ENCODE results near the gene CFAP70.

The CFAP70 gene

GRCh38 chr10:73211106-73211811 is 147.4 kb downstream of the CFAP70 start:
- Histone ChIP-seq H3K27me3 (ENCODE audit: insufficient read depth, low read length) (no peaks in the 10 kb centered on the region), H3K27ac (ENCODE audit: low read depth, low read length) (no peak overlapping the region), H3K4me1 (ENCODE audit: insufficient read depth, low read length) (no peaks in the 10 kb centered on the region), H3K9me3 (ENCODE audit: insufficient read depth, low read depth, low read length) (peaks cover 10% of the 10 kb centered on the region), H3K4me3 (ENCODE audit: low read length) (no peak overlapping the region), H3K36me3 (ENCODE audit: insufficient read depth, low read length) (peaks cover 23% of the 10 kb centered on the region), H3K9ac (ENCODE audit: low read depth, low read length) (no peak overlapping the region)
- WGBS = 100% methylated on average over 3 of the region's 4 CpGs

- H3K4me3 ChIP-seq (ENCODE audit: low read length) = no peak overlapping the region
- 92% methylated on average over 3 of the region's 3 CpGs for WGBS
- no peak overlapping the region for H3K27ac ChIP-seq (ENCODE audit: low read depth, low read length)
- H3K4me1 ChIP-seq (ENCODE audit: insufficient read depth, low read length) = no peaks in the 10 kb centered on the region
- H3K27me3 ChIP-seq (ENCODE audit: insufficient read depth, low read length) = no peaks in the 10 kb centered on the region
- peaks cover 15% of the 10 kb centered on the region for H3K9me3 ChIP-seq (ENCODE audit: insufficient read depth, low read depth, low read length)
- peaks cover 29% of the 10 kb centered on the region for H3K36me3 ChIP-seq (ENCODE audit: insufficient read depth, low read length)
- no peak overlapping the region for H3K9ac ChIP-seq (ENCODE audit: low read depth, low read length)
These were observed 148.1 kb downstream of the CFAP70 start for GRCh38 chr10:73210395-73211105.

- peaks cover 15% of the 10 kb centered on the region for H3K9me3 ChIP-seq (ENCODE audit: insufficient read depth, low read depth, low read length)
- peaks cover 29% of the 10 kb centered on the region for H3K36me3 ChIP-seq (ENCODE audit: insufficient read depth, low read length)
- no peak overlapping the region for H3K27ac ChIP-seq (ENCODE audit: low read depth, low read length)
- H3K4me1 ChIP-seq (ENCODE audit: insufficient read depth, low read length) = no peaks in the 10 kb centered on the region
- H3K4me3 ChIP-seq (ENCODE audit: low read length) = no peak overlapping the region
- H3K27me3 ChIP-seq (ENCODE audit: insufficient read depth, low read length) = no peaks in the 10 kb centered on the region
- no peak overlapping the region for H3K9ac ChIP-seq (ENCODE audit: low read depth, low read length)
- 91% methylated on average over 1 of the region's 1 CpG for WGBS
These were observed 149.0 kb downstream of the CFAP70 start for GRCh38 chr10:73209705-73210104.

DNA sequence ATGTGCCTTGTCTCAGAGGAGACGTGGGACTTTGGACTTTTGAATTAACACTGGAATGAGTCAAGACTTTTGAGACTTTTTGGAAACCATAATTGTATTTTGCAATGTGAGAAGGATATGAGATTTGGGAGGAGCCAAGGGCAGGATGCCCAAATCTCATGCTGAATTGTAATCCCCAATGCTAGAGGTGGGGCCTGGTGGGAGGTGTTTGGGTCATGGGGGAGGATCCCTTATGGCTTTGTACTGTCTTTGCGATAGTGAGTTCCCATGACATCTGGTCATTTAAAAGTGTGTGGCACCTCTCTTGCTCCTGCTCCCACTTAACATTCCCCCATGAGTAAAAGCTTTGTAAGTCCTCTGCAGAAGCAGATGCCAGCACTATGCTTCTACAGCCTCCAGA is 150.8 kb downstream of the CFAP70 start:
- H3K36me3 ChIP-seq (ENCODE audit: insufficient read depth, low read length) = peaks cover 29% of the 10 kb centered on the region
- no peaks in the 10 kb centered on the region for H3K27me3 ChIP-seq (ENCODE audit: insufficient read depth, low read length)
- 93% methylated on average over 2 of the region's 2 CpGs for WGBS
- no peak overlapping the region for H3K9ac ChIP-seq (ENCODE audit: low read depth, low read length)
- no peaks in the 10 kb centered on the region for H3K4me1 ChIP-seq (ENCODE audit: insufficient read depth, low read length)
- no peak overlapping the region for H3K27ac ChIP-seq (ENCODE audit: low read depth, low read length)
- no peak overlapping the region for H3K4me3 ChIP-seq (ENCODE audit: low read length)
- H3K9me3 ChIP-seq (ENCODE audit: insufficient read depth, low read depth, low read length) = peaks cover 15% of the 10 kb centered on the region

GRCh38 chr10:73206385-73206784 is 152.3 kb downstream of the CFAP70 start:
- Histone ChIP-seq H3K4me3 (ENCODE audit: low read length) (no peak overlapping the region), H3K9me3 (ENCODE audit: insufficient read depth, low read depth, low read length) (peaks cover 15% of the 10 kb centered on the region), H3K36me3 (ENCODE audit: insufficient read depth, low read length) (peaks cover 27% of the 10 kb centered on the region), H3K27me3 (ENCODE audit: insufficient read depth, low read length) (no peaks in the 10 kb centered on the region), H3K4me1 (ENCODE audit: insufficient read depth, low read length) (no peaks in the 10 kb centered on the region), H3K9ac (ENCODE audit: low read depth, low read length) (no peak overlapping the region), H3K27ac (ENCODE audit: low read depth, low read length) (no peak overlapping the region)
- WGBS = 96% methylated on average over 5 of the region's 5 CpGs

DNA sequence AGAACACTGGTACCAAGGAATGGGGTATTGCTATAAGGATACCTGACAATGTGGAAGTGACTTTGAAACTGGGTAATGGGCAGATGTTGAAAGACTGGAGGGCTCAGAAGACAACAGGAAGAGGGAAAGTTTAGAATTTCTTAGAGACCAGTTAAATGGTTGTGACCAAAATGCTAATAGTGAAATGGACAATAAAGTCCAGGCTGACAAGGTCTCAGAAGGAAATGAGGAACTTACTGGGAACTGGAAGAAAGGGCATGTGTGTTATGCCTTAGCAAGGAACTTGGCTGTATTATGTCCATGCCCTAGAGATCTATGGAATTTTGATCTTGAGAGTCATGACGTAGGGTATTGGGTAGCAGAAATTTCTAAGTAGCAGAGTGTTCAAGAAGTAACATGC is 152.8 kb downstream of the CFAP70 start:
- WGBS = 93% methylated on average over 1 of the region's 1 CpG
- Histone ChIP-seq H3K27me3 (ENCODE audit: insufficient read depth, low read length) (no peaks in the 10 kb centered on the region), H3K4me1 (ENCODE audit: insufficient read depth, low read length) (no peaks in the 10 kb centered on the region)

DNA sequence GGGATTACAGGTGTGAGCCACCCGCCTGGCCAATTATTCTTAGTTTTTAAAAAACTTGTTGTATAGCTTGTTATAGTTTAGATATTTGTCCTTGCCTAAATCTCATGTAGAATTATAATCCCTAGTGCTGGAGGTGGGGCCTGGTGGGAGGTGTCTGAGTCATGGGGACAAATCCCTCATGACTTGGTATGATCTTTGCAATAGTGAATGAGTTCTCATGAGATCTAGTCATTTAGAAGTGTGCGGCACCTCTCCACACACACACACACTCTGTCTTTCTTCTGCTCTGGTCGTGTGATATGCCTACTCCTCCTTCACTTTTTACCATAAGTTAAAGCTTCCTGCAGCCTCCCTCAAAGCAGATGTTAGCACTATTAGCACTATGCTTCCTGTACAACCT is 153.6 kb downstream of the CFAP70 start:
- H3K27ac ChIP-seq (ENCODE audit: low read depth, low read length) = no peak overlapping the region
- no peak overlapping the region for H3K9ac ChIP-seq (ENCODE audit: low read depth, low read length)

More for the DNA sequence above, 152.8 kb downstream of the CFAP70 start:
- Histone ChIP-seq H3K9me3 (ENCODE audit: insufficient read depth, low read depth, low read length) (peaks cover 15% of the 10 kb centered on the region), H3K4me3 (ENCODE audit: low read length) (no peak overlapping the region), H3K36me3 (ENCODE audit: insufficient read depth, low read length) (peaks cover 25% of the 10 kb centered on the region), H3K27ac (ENCODE audit: low read depth, low read length) (no peak overlapping the region), H3K9ac (ENCODE audit: low read depth, low read length) (no peak overlapping the region)

More for the DNA sequence above, 153.6 kb downstream of the CFAP70 start:
- Histone ChIP-seq H3K4me3 (ENCODE audit: low read length) (no peak overlapping the region), H3K9me3 (ENCODE audit: insufficient read depth, low read depth, low read length) (peaks cover 15% of the 10 kb centered on the region), H3K4me1 (ENCODE audit: insufficient read depth, low read length) (no peaks in the 10 kb centered on the region), H3K27me3 (ENCODE audit: insufficient read depth, low read length) (no peaks in the 10 kb centered on the region), H3K36me3 (ENCODE audit: insufficient read depth, low read length) (peaks cover 18% of the 10 kb centered on the region)
- 97% methylated on average over 3 of the region's 3 CpGs for WGBS

All from HUES64 (cell line).